ENCODE measurements around the gene SCAP.

DNA sequence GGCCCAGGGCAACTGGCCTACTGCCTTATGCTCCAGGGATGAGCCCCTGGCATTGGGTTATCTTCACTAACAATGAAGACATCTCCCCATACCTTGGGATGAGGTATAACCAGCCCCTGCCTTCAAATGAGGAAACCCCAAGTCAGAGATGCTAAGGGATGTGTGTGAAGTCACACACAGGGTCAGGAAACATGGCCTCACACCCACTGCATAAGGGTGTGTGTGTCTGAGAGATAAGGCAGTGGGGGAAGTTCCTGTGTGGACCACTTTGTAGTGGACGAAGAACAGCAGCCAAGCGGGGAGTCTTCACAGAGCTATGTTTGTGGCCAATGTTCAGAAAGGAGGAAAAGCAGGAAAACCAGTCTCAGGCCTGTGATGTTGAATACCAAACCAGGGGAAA, 27.3 kb upstream of the SCAP start:
- TF ChIP-seq, protein P1, sequence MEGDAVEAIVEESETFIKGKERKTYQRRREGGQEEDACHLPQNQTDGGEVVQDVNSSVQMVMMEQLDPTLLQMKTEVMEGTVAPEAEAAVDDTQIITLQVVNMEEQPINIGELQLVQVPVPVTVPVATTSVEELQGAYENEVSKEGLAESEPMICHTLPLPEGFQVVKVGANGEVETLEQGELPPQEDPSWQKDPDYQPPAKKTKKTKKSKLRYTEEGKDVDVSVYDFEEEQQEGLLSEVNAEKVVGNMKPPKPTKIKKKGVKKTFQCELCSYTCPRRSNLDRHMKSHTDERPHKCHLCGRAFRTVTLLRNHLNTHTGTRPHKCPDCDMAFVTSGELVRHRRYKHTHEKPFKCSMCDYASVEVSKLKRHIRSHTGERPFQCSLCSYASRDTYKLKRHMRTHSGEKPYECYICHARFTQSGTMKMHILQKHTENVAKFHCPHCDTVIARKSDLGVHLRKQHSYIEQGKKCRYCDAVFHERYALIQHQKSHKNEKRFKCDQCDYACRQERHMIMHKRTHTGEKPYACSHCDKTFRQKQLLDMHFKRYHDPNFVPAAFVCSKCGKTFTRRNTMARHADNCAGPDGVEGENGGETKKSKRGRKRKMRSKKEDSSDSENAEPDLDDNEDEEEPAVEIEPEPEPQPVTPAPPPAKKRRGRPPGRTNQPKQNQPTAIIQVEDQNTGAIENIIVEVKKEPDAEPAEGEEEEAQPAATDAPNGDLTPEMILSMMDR (IDR thresholded peaks at IDR 0.05): no peak
- TF ChIP-seq POLR2A (IDR thresholded peaks at IDR 0.05): no peak
